ENCODE data around the gene PERM1. TPM values are rescaled to one million over a fixed set of nuclear protein-coding genes. Genes with fewer than 3 reads are reported as not detected.
"Not testable (repeated sequence)": the region's sequence is repeated elsewhere in the genome, so short reads cannot be mapped to it uniquely, and the experiment has no call there.

The PERM1 gene
- total and polyA plus RNA-seq, 2 experiments from 2014 or later = 0.77 to 1.0 TPM

GRCh38 chr1:950881-951280 is 31.0 kb downstream of the PERM1 start:
- Histone ChIP-seq H3K4me3 (no peak overlapping the region), H3K36me3 (peaks cover 42% of the 10 kb centered on the region), H3K4me1 (ENCODE audit: low read depth) (no peaks in the 10 kb centered on the region), H3K27ac (no peak overlapping the region), H3K9me3 (ENCODE audit: low read depth) (no peaks in the 10 kb centered on the region), H3K27me3 (no peaks in the 10 kb centered on the region)
- DNase-seq (ENCODE audit: low read depth in 1 of 2, low spot score in 1 of 2) = no peak
- TF ChIP-seq CTCF (IDR thresholded peaks at IDR 0.05; ENCODE audit: low read depth, low read length) = no peak

- Histone ChIP-seq H3K4me3 (no peak overlapping the region), H3K36me3 (peaks cover 36% of the 10 kb centered on the region), H3K27me3 (no peaks in the 10 kb centered on the region), H3K9me3 (ENCODE audit: low read depth) (no peaks in the 10 kb centered on the region), H3K27ac (no peak overlapping the region), H3K4me1 (ENCODE audit: low read depth) (no peaks in the 10 kb centered on the region)
- DNase-seq (ENCODE audit: low read depth in 1 of 2, low spot score in 1 of 2) = no peak
- TF ChIP-seq CTCF (IDR thresholded peaks at IDR 0.05; ENCODE audit: low read depth, low read length) = no peak
Observed at GRCh38 chr1:950268-950667, 31.6 kb downstream of the PERM1 start.

- Histone ChIP-seq H3K4me1 (ENCODE audit: low read depth) (no peaks in the 10 kb centered on the region), H3K27me3 (no peaks in the 10 kb centered on the region), H3K27ac (no peak overlapping the region), H3K36me3 (peaks cover 19% of the 10 kb centered on the region), H3K4me3 (no peak overlapping the region), H3K9me3 (ENCODE audit: low read depth) (no peaks in the 10 kb centered on the region)
- TF ChIP-seq CTCF (IDR thresholded peaks at IDR 0.05; ENCODE audit: low read depth, low read length) = no peak
- DNase-seq (ENCODE audit: low read depth in 1 of 2, low spot score in 1 of 2) = no peak
Observed at GRCh38 chr1:947958-948357, 33.9 kb downstream of the PERM1 start.

GRCh38 chr1:946811-947210 is 35.1 kb downstream of the PERM1 start:
- H3K27me3 ChIP-seq; H3K4me1 ChIP-seq (ENCODE audit: low read depth); H3K4me3 ChIP-seq; DNase-seq (ENCODE audit: low read depth in 1 of 2, low spot score in 1 of 2); H3K9me3 ChIP-seq (ENCODE audit: low read depth); H3K27ac ChIP-seq: not testable (repeated sequence)
- H3K36me3 ChIP-seq = peaks cover 13% of the 10 kb centered on the region

- Histone ChIP-seq H3K36me3 (peaks cover 11% of the 10 kb centered on the region), H3K27me3 (peaks cover 18% of the 10 kb centered on the region), H3K4me1 (ENCODE audit: low read depth) (peaks cover 12% of the 10 kb centered on the region), H3K9me3 (ENCODE audit: low read depth) (no peaks in the 10 kb centered on the region), H3K27ac (no peak overlapping the region), H3K4me3 (no peak overlapping the region)
- DNase-seq (ENCODE audit: low read depth in 1 of 2, low spot score in 1 of 2) = no peak
- TF ChIP-seq CTCF (IDR thresholded peaks at IDR 0.05; ENCODE audit: low read depth, low read length) = no peak
Observed at GRCh38 chr1:945688-946556, 36.0 kb downstream of the PERM1 start.
